ENCODE results near the gene ASB2.

ASB2 gene

DNA sequence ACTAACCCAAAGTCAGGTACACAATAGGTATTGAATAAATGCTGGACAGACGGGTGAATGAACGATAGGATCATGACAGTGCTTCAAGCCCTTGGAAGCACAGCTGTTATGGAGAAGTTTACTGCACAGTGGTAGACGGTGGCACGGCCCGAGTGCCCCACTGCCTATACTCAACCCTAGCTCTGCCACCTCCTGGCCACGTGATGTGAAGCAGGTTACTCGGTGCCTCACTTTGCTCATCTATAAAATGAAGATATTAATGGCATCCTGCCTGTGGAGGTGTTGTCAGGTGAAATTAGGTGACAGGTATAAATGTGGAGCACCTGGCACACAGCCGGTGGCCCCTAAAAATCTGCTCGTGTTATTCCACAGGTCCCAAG, 5.8 kb downstream of the ASB2 start:
- no peaks in the 10 kb centered on the region for H3K79me2 ChIP-seq (ENCODE audit: insufficient read depth, low read length)
- H3K36me3 ChIP-seq (ENCODE audit: insufficient read depth, low read length), result no peaks in the 10 kb centered on the region
- H2AFZ ChIP-seq (ENCODE audit: low read depth, low read length), result no peak overlapping the region
- no peaks in the 10 kb centered on the region for H3K4me1 ChIP-seq (ENCODE audit: insufficient read depth, low read length)
- no peak overlapping the region for H3K9ac ChIP-seq (ENCODE audit: low read depth, low read length)
- ATAC-seq (ENCODE audit: insufficient read depth, low read depth), result peak; percentile 65; the same call in 2 of the 3 replicates
- H3K9me3 ChIP-seq (ENCODE audit: insufficient read depth, low read length, severe bottlenecking), result no peaks in the 10 kb centered on the region
- H3K4me3 ChIP-seq (ENCODE audit: low read depth in 1 of 2, low read length in 2 of 2), result no peak overlapping the region
- no peak overlapping the region for H3K4me2 ChIP-seq (ENCODE audit: insufficient read depth, low read length)
- TF ChIP-seq, protein P1, sequence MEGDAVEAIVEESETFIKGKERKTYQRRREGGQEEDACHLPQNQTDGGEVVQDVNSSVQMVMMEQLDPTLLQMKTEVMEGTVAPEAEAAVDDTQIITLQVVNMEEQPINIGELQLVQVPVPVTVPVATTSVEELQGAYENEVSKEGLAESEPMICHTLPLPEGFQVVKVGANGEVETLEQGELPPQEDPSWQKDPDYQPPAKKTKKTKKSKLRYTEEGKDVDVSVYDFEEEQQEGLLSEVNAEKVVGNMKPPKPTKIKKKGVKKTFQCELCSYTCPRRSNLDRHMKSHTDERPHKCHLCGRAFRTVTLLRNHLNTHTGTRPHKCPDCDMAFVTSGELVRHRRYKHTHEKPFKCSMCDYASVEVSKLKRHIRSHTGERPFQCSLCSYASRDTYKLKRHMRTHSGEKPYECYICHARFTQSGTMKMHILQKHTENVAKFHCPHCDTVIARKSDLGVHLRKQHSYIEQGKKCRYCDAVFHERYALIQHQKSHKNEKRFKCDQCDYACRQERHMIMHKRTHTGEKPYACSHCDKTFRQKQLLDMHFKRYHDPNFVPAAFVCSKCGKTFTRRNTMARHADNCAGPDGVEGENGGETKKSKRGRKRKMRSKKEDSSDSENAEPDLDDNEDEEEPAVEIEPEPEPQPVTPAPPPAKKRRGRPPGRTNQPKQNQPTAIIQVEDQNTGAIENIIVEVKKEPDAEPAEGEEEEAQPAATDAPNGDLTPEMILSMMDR (IDR thresholded peaks at IDR 0.05; ENCODE audit: borderline replicate concordance, extremely low read depth, low read length, poor library complexity, severe bottlenecking), result peak; percentile 20
- TF ChIP-seq EZH2 (IDR thresholded peaks at IDR 0.05; ENCODE audit: borderline replicate concordance, low read depth, low read length, severe bottlenecking), result no peak
- H4K20me1 ChIP-seq (ENCODE audit: insufficient read depth, low read length), result peaks cover 8% of the 10 kb centered on the region; the same call in 1 of the 2 replicates
- H3K27me3 ChIP-seq (ENCODE audit: insufficient read depth, low read length, poor library complexity), result peaks cover 15% of the 10 kb centered on the region
- no peak overlapping the region for H3K27ac ChIP-seq (ENCODE audit: low read length)
- no peak for DNase-seq

- Histone ChIP-seq H3K27me3 (ENCODE audit: insufficient read depth, low read length, poor library complexity) (peaks cover 13% of the 10 kb centered on the region), H3K79me2 (ENCODE audit: insufficient read depth, low read length) (no peaks in the 10 kb centered on the region), H3K9me3 (ENCODE audit: insufficient read depth, low read length, severe bottlenecking) (no peaks in the 10 kb centered on the region), H2AFZ (ENCODE audit: low read depth, low read length) (no peak overlapping the region), H3K4me2 (ENCODE audit: insufficient read depth, low read length) (no peak overlapping the region), H4K20me1 (ENCODE audit: insufficient read depth, low read length) (peaks cover 8% of the 10 kb centered on the region; the same call in 1 of the 2 replicates), H3K4me3 (ENCODE audit: low read depth in 1 of 2, low read length in 2 of 2) (no peak overlapping the region), H3K27ac (ENCODE audit: low read length) (no peak overlapping the region), H3K36me3 (ENCODE audit: insufficient read depth, low read length) (no peaks in the 10 kb centered on the region), H3K4me1 (ENCODE audit: insufficient read depth, low read length) (no peaks in the 10 kb centered on the region), H3K9ac (ENCODE audit: low read depth, low read length) (no peak overlapping the region)
- ATAC-seq (ENCODE audit: insufficient read depth, low read depth) (no peak), DNase-seq (no peak)
- TF ChIP-seq EZH2 (IDR thresholded peaks at IDR 0.05; ENCODE audit: borderline replicate concordance, low read depth, low read length, severe bottlenecking), result no peak
- TF ChIP-seq, protein P1 (IDR thresholded peaks at IDR 0.05; ENCODE audit: borderline replicate concordance, extremely low read depth, low read length, poor library complexity, severe bottlenecking), result no peak
These were observed 7.1 kb downstream of the ASB2 start for GRCh38 chr14:93969082-93969828.

DNA sequence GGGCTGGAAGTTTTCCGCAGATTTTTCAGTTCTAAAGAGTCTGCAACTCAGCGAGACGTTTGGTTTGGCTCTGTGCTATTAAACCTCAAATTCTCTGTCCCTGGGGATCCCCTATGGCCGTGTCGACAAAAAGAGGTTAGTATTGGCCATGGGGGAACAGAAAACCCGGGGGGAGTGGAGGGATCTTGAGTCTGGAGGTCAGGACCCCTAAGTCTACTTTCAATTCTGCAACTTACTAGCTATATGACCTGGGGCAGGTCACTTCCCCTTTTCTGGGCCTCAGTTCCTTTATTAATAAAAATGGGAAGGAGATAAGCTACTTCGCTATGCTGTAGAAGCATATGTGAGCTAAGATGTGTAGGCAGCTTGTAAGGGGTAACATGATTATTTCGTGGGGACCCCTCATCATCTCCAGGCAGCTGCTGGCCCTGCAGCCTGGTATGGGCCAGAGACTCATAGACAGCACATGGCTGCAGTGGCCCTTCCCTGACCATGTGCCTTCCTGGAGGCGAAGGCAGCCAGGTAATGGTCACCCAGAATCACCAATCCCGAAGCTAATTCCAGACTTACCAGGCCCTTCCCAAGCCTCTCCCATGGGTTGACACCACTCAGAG, 8.6 kb downstream of the ASB2 start:
- Histone ChIP-seq H3K79me2 (ENCODE audit: insufficient read depth, low read length) (no peaks in the 10 kb centered on the region), H3K27me3 (ENCODE audit: insufficient read depth, low read length, poor library complexity) (peaks cover 10% of the 10 kb centered on the region), H3K9ac (ENCODE audit: low read depth, low read length) (no peak overlapping the region), H2AFZ (ENCODE audit: low read depth, low read length) (no peak overlapping the region), H3K36me3 (ENCODE audit: insufficient read depth, low read length) (no peaks in the 10 kb centered on the region), H3K27ac (ENCODE audit: low read length) (no peak overlapping the region), H3K4me3 (ENCODE audit: low read depth in 1 of 2, low read length in 2 of 2) (no peak overlapping the region), H3K4me1 (ENCODE audit: insufficient read depth, low read length) (no peaks in the 10 kb centered on the region), H4K20me1 (ENCODE audit: insufficient read depth, low read length) (peaks cover 8% of the 10 kb centered on the region; the same call in 1 of the 2 replicates), H3K9me3 (ENCODE audit: insufficient read depth, low read length, severe bottlenecking) (no peaks in the 10 kb centered on the region), H3K4me2 (ENCODE audit: insufficient read depth, low read length) (no peak overlapping the region)
- DNase-seq, result no peak
- no peak for ATAC-seq (ENCODE audit: insufficient read depth, low read depth)
- TF ChIP-seq, protein P1 (IDR thresholded peaks at IDR 0.05; ENCODE audit: borderline replicate concordance, extremely low read depth, low read length, poor library complexity, severe bottlenecking), result no peak
- TF ChIP-seq EZH2 (IDR thresholded peaks at IDR 0.05; ENCODE audit: borderline replicate concordance, low read depth, low read length, severe bottlenecking), result no peak

All from DND-41 (cell line).